ENCODE measurements around the gene GYG2. TPM values are rescaled to one million over a fixed set of nuclear protein-coding genes. Genes with fewer than 3 reads are reported as not detected.
A peak's percentile ranks its signal among the peaks of the same experiment; 100 is the strongest.

The GYG2 gene
- total and polyA plus RNA-seq, 2 of the 13 experiments (the other 11 are each of a cell fraction or from before 2014, with no cell fraction given) = 20.0 to 24.3 TPM

GRCh38 chrX:2862404-2862803, 33.7 kb downstream of the GYG2 start:
- TF ChIP-seq RBM39 (IDR thresholded peaks at IDR 0.05; ENCODE audit: low read depth, low read length, poor library complexity, severe bottlenecking) = no peak
- peak; percentile 32 for TF ChIP-seq PAXIP1 (CRISPR knock-in tag; conservative IDR thresholded peaks at IDR 0.05)
- TF ChIP-seq ZNF781 (CRISPR knock-in tag; IDR thresholded peaks at IDR 0.05; ENCODE audit: borderline replicate concordance, not compliant biosample characterization) = no peak
- TF ChIP-seq ZNF251 (CRISPR knock-in tag; IDR thresholded peaks at IDR 0.05) = no peak
- TF ChIP-seq ZNF446 (CRISPR knock-in tag; IDR thresholded peaks at IDR 0.05) = no peak
- TF ChIP-seq ZNF44 (CRISPR knock-in tag; IDR thresholded peaks at IDR 0.05) = no peak
- peak; percentile 52 for TF ChIP-seq HNF4A (CRISPR knock-in tag; IDR thresholded peaks at IDR 0.05)
- TF ChIP-seq SALL1 (CRISPR knock-in tag; IDR thresholded peaks at IDR 0.05) = peak; percentile 33; the same call in 1 of the 2 replicates
- TF ChIP-seq POLR2AphosphoS5 (IDR thresholded peaks at IDR 0.05; ENCODE audit: low read depth, low read length) = no peak
- TF ChIP-seq CTCF (CRISPR knock-in tag; IDR thresholded peaks at IDR 0.05) = no peak
- TF ChIP-seq NCOA1 (CRISPR knock-in tag; IDR thresholded peaks at IDR 0.05) = no peak
- Histone ChIP-seq H3K4me3 (replicated peaks in 1 of 3; ENCODE audit: insufficient read depth in 1 of 3, low read depth in 2 of 3, low read length in 3 of 3) (no peak overlapping the region), H3K9me3 (ENCODE audit: low read length) (no peaks in the 10 kb centered on the region), H3K27ac (ENCODE audit: extremely low read length, insufficient read depth, low read length) (peak overlapping the region; percentile 35), H3K36me3 (replicated peaks in 1 of 2; ENCODE audit: control insufficient read depth in 1 of 2, insufficient read depth in 2 of 2, low read length in 2 of 2) (peaks cover 0 to 18% of the 10 kb centered on the region in 2 experiments; a peak in 3 of 5 replicates), H3K4me1 (ENCODE audit: insufficient read depth, low read length) (peaks cover 19% of the 10 kb centered on the region), H4K20me1 (ENCODE audit: insufficient read depth, low read length) (no peaks in the 10 kb centered on the region), H3K4me2 (ENCODE audit: low read depth, low read length) (no peak overlapping the region), H3K27me3 (ENCODE audit: control insufficient read depth in 1 of 2, insufficient read depth in 2 of 2, low read length in 2 of 2) (no peaks in the 10 kb centered on the region), H2AFZ (ENCODE audit: low read length) (no peak overlapping the region), H3K79me2 (ENCODE audit: insufficient read depth, low read length) (no peaks in the 10 kb centered on the region), H3K9ac (ENCODE audit: insufficient read depth, low read depth, low read length) (no peak overlapping the region)
- in situ Hi-C loops (cut with HindIII; ENCODE audit: extremely low pct_ligation_motif_present, low pct_unique_long_range_greater_than_20kb) = no loop called here
- WGBS (ENCODE audit: low lambda C conversion rate) = 6% methylated on average over 5 of the region's 9 CpGs
- peak; percentile 7 for DNase-seq (ENCODE audit: low spot score)
- ChIA-PET POLR2A (no interaction called here), CTCF (ENCODE audit: low intra/inter-chr PET ratio, low total read pairs) (no interaction called here)
- BruUV-seq (replicated peaks) = no TSS peak
- intact Hi-C loops (cut with micrococcal nuclease; ENCODE audit: unreplicated experiment) = no loop called here
- FAIRE-seq = peak; percentile 76
- peak; percentile 77 for ATAC-seq
